Natural killer cell (primary cell): Measurements from ENCODE around the gene HSD17B2. TPM values are rescaled to one million over a fixed set of nuclear protein-coding genes. Genes with fewer than 3 reads are reported as not detected.

Experiments used
- ATAC-seq, 3 donors: fragments of 150-1000 bp in 2 of 3; fragments of 200-7000 bp in 1 of 3; cut with Tn5 transposase; 1 replicate in 1 of 3; 2 replicates in 2 of 3; pipeline ENCODE4 v1.10.0; 2021; ENCODE audit warnings: mild to moderate bottlenecking in 2 of 3, moderate library complexity in 2 of 3
- DNase-seq, 2 donors: peaks; one replicate each; pipeline versions ENCODE4 v3.0.0 to v3.0.0-alpha.2; 2013 to 2021; ENCODE audit warnings: mixed read lengths in 1 of 2
- H3K27ac ChIP-seq: one replicate; pipeline ENCODE4 v1.5.1; 2013; ENCODE audit warnings: mild to moderate bottlenecking, low read length
- H3K27me3 ChIP-seq: one replicate; pipeline ENCODE4 v1.6.1; 2013; ENCODE audit warnings: low read length; ENCODE audit not compliant: control insufficient read depth, insufficient read depth
- H3K36me3 ChIP-seq: one replicate; pipeline ENCODE4 v1.6.1; 2013; ENCODE audit warnings: low read length; ENCODE audit not compliant: control insufficient read depth, insufficient read depth
- H3K4me1 ChIP-seq: one replicate; pipeline ENCODE4 v1.6.1; 2013; ENCODE audit warnings: low read length; ENCODE audit not compliant: control insufficient read depth, insufficient read depth
- H3K4me3 ChIP-seq: one replicate; pipeline ENCODE4 v1.5.1; 2013; ENCODE audit warnings: low read length
- H3K9me3 ChIP-seq: one replicate; pipeline ENCODE4 v1.6.1; 2013; ENCODE audit warnings: low read length; ENCODE audit not compliant: control insufficient read depth, insufficient read depth
- H3K27ac Mint-ChIP-seq, 2 donors: one replicate each; pipeline ENCODE4 v1.8.0; 2022; ENCODE audit warnings: mild to moderate bottlenecking in 2 of 2, mixed read lengths in 2 of 2, moderate library complexity in 1 of 2
- H3K27me3 Mint-ChIP-seq, 2 donors: one replicate each; pipeline ENCODE4 v1.8.0; 2022; ENCODE audit warnings: low read depth in 2 of 2, mixed read lengths in 2 of 2
- H3K36me3 Mint-ChIP-seq: one replicate; pipeline ENCODE4 v1.8.0; 2022; ENCODE audit warnings: mixed read lengths
- H3K4me1 Mint-ChIP-seq, 2 donors: one replicate each; pipeline ENCODE4 v1.8.0; 2022; ENCODE audit warnings: mixed read lengths in 2 of 2
- H3K4me3 Mint-ChIP-seq: one replicate; pipeline ENCODE4 v1.8.0; 2022; ENCODE audit warnings: mild to moderate bottlenecking, moderate library complexity, mixed read lengths
- H3K9me3 Mint-ChIP-seq, 2 donors: one replicate each; pipeline ENCODE4 v1.8.0; 2022; ENCODE audit warnings: mixed read lengths in 2 of 2
- CTCF ChIP-seq: fragments of 200-600 bp; IDR thresholded peaks from one replicate; pipeline ENCODE4 v1.8.0; 2022; ENCODE audit warnings: antibody characterized with exemption
- WGBS: methylation state at CpG from one replicate; pipeline ENCODE4 v1.1.7; 2013; ENCODE audit warnings: missing lambda C conversion rate; ENCODE audit not compliant: insufficient coverage; 5-methylcytosine and 5-hydroxymethylcytosine counted together
- intact Hi-C: fragments of 100-400 bp; cut with micrococcal nuclease; formaldehyde crosslinking; loops from one replicate; pipeline ENCODE4 v1.14.2; 2022
- total RNA-seq, 4 donors: library from RNA; stranded (reverse); fragments of 120-200 nt in 1 of 4; gene quantifications; one replicate each; pipeline versions ENCODE4 v1.2.3 to v1.2.4, GENCODE V29; 2013 to 2022

Gene HSD17B2
- total RNA-seq, 3 donors from 2014 or later (not counting 1 experiment from before 2014, with no cell fraction given) = not detected

- H3K9me3 ChIP-seq = no peaks in the 10 kb centered on the region
- H3K4me1 ChIP-seq = no peaks in the 10 kb centered on the region
- H3K36me3 Mint-ChIP-seq = no peaks in the 10 kb centered on the region
- no peak overlapping the region for H3K27ac Mint-ChIP-seq
- no peaks in the 10 kb centered on the region for H3K4me1 Mint-ChIP-seq
- H3K36me3 ChIP-seq = no peaks in the 10 kb centered on the region
- H3K9me3 Mint-ChIP-seq = no peaks in the 10 kb centered on the region
- peaks cover 6% of the 10 kb centered on the region for H3K27me3 ChIP-seq
- no peak overlapping the region for H3K4me3 Mint-ChIP-seq
- DNase-seq = no peak
- intact Hi-C loops = no loop called here
- H3K4me3 ChIP-seq = no peak overlapping the region
- H3K27me3 Mint-ChIP-seq = peaks cover 25 to 39% of the 10 kb centered on the region in 2 donors
- 86% methylated on average over 7 of the region's 7 CpGs for WGBS
- ATAC-seq = no peak
- H3K27ac ChIP-seq = no peak overlapping the region
- TF ChIP-seq CTCF = no peak
These were observed 27.6 kb downstream of the HSD17B2 start for GRCh38 chr16:82062645-82063058.

- H3K27me3 ChIP-seq = peaks cover 6% of the 10 kb centered on the region
- H3K36me3 ChIP-seq = no peaks in the 10 kb centered on the region
- DNase-seq (no peak), ATAC-seq (no peak)
- no peaks in the 10 kb centered on the region for H3K36me3 Mint-ChIP-seq
- no peak overlapping the region for H3K4me3 Mint-ChIP-seq
- H3K9me3 ChIP-seq = no peaks in the 10 kb centered on the region
- 38% methylated on average over 3 of the region's 5 CpGs for WGBS
- H3K9me3 Mint-ChIP-seq = no peaks in the 10 kb centered on the region
- peaks cover 30 to 41% of the 10 kb centered on the region in 2 donors for H3K27me3 Mint-ChIP-seq
- intact Hi-C loops = no loop called here
- H3K4me1 Mint-ChIP-seq = no peaks in the 10 kb centered on the region
- H3K27ac ChIP-seq = no peak overlapping the region
- no peak overlapping the region for H3K27ac Mint-ChIP-seq
- TF ChIP-seq CTCF = no peak
- no peaks in the 10 kb centered on the region for H3K4me1 ChIP-seq
- H3K4me3 ChIP-seq = no peak overlapping the region
These were observed 28.5 kb downstream of the HSD17B2 start for GRCh38 chr16:82063456-82064082.

- Mint-ChIP-seq H3K4me3 (no peak overlapping the region), H3K27ac (no peak overlapping the region), H3K36me3 (no peaks in the 10 kb centered on the region), H3K27me3 (peaks cover 16 to 31% of the 10 kb centered on the region in 2 donors), H3K4me1 (no peaks in the 10 kb centered on the region), H3K9me3 (no peaks in the 10 kb centered on the region)
- DNase-seq (no peak), ATAC-seq (no peak)
- TF ChIP-seq CTCF = no peak
- H3K27me3 ChIP-seq = no peaks in the 10 kb centered on the region
- intact Hi-C loops = no loop called here
- 88% methylated on average over 5 of the region's 6 CpGs for WGBS
- no peaks in the 10 kb centered on the region for H3K36me3 ChIP-seq
- H3K9me3 ChIP-seq = no peaks in the 10 kb centered on the region
- H3K4me3 ChIP-seq = no peak overlapping the region
- no peak overlapping the region for H3K27ac ChIP-seq
- no peaks in the 10 kb centered on the region for H3K4me1 ChIP-seq
These were observed 32.2 kb downstream of the HSD17B2 start for GRCh38 chr16:82067042-82067803.
